Fibroblast of pulmonary artery (primary cell): ENCODE measurements around the gene LARP7.

Source experiments
- DNase-seq: peaks from one replicate; pipeline ENCODE4 v3.0.0-alpha.2; 2010; ENCODE audit warnings: low read depth
- H3K4me3 ChIP-seq: replicated peaks from 2 replicates; pipeline ENCODE4 v1.5.1; 2011; ENCODE audit warnings: low read depth, mild to moderate bottlenecking, control low read depth, low read length, moderate library complexity
- TF ChIP-seq, protein P1 (sequence below): IDR thresholded peaks from 2 replicates; pipeline ENCODE4 v1.5.1; 2011; ENCODE audit warnings: mild to moderate bottlenecking, control low read depth, low read length, inconsistent platforms; ENCODE audit errors: missing control alignments

LARP7 gene

GRCh38 chr4:112645541-112646329, 8.8 kb downstream of the LARP7 start:
- no peak overlapping the region for H3K4me3 ChIP-seq
- TF ChIP-seq, protein P1, sequence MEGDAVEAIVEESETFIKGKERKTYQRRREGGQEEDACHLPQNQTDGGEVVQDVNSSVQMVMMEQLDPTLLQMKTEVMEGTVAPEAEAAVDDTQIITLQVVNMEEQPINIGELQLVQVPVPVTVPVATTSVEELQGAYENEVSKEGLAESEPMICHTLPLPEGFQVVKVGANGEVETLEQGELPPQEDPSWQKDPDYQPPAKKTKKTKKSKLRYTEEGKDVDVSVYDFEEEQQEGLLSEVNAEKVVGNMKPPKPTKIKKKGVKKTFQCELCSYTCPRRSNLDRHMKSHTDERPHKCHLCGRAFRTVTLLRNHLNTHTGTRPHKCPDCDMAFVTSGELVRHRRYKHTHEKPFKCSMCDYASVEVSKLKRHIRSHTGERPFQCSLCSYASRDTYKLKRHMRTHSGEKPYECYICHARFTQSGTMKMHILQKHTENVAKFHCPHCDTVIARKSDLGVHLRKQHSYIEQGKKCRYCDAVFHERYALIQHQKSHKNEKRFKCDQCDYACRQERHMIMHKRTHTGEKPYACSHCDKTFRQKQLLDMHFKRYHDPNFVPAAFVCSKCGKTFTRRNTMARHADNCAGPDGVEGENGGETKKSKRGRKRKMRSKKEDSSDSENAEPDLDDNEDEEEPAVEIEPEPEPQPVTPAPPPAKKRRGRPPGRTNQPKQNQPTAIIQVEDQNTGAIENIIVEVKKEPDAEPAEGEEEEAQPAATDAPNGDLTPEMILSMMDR = no peak
- no peak for DNase-seq

DNA sequence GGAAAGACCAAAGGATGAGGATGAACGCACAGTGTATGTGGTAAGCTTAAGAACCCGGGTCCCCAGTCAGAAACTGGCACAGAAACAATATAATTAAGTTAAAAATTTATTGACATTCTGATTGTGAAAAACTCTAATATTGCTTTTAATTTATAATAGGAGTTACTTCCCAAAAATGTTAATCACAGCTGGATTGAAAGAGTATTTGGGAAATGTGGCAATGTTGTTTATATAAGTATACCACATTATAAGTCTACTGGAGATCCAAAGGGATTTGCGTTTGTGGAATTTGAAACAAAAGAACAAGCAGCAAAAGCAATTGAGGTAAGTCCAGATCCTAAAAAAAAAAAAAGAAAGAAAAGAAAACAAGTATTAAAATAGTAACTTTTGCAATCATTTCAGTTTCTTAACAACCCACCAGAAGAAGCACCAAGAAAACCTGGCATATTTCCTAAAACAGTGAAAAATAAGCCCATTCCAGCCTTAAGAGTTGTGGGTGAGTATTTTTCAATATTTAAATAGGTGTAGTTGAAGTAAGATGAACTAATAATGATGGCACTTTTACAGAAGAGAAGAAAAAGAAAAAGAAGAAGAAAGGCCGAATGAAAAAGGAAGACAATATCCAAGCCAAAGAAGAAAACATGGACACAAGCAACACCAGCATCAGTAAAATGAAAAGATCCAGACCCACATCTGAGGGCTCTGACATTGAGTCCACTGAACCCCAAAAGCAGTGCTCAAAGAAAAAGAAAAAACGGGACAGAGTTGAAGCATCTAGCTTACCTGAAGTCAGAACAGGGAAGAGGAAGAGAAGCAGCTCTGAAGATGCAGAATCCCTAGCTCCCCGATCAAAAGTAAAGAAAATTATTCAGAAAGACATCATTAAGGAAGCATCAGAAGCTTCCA, 9.9 kb downstream of the LARP7 start:
- DNase-seq = no peak
- TF ChIP-seq, protein P1 = no peak
- no peak overlapping the region for H3K4me3 ChIP-seq

- TF ChIP-seq, protein P1 = no peak
- DNase-seq = no peak
- H3K4me3 ChIP-seq = no peak overlapping the region
These were observed 10.8 kb downstream of the LARP7 start for GRCh38 chr4:112647785-112648184.

GRCh38 chr4:112648263-112649054, 11.5 kb downstream of the LARP7 start:
- TF ChIP-seq, protein P1 = no peak

DNA sequence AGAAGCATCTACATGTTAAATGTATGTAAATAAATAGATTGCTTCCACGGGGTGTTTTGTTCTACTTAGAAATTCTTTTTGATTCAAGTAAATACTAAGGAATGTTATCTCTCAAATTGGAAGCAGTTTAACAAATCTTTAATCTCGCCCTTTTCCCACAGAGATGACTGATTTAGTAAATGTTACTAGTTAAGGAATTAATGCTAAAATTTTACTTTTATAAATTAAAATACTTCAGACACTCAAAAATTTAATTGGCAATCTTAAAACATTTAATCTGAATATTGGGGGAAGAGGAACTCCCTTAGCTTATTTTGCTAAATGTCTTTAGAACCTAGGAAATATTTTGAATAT, 12.1 kb downstream of the LARP7 start:
- TF ChIP-seq, protein P1 = no peak
- DNase-seq = no peak
- H3K4me3 ChIP-seq = no peak overlapping the region

More at GRCh38 chr4:112648263-112649054, 11.5 kb downstream of the LARP7 start:
- no peak for DNase-seq
- H3K4me3 ChIP-seq = no peak overlapping the region

- TF ChIP-seq, protein P1 = no peak
- no peak for DNase-seq
- no peak overlapping the region for H3K4me3 ChIP-seq
These were observed 13.4 kb downstream of the LARP7 start for GRCh38 chr4:112650332-112650731.
